K562 (cell line): ENCODE measurements around the gene PIGL. TPM values are rescaled to one million over a fixed set of nuclear protein-coding genes. Genes with fewer than 3 reads are reported as not detected.
"Not testable (repeated sequence)": the region's sequence is repeated elsewhere in the genome, so short reads cannot be mapped to it uniquely, and the experiment has no call there.

ENCODE experiments used
- ATAC-seq: fragments of 200-7000 bp; cut with Tn5 transposase; 3 replicates; pipeline ENCODE4 v1.9.1; 2020; ENCODE audit warnings: moderate library complexity
- BruUV-seq: library from RNA; stranded (reverse); fragments of 400-500 nt; replicated peaks from 2 replicates; lab custom pipeline; 2021; lab: Mats Ljungman, UMichigan
- CTCF ChIA-PET: fragments of 300-600 bp; formaldehyde crosslinking; extraction: SDS; loops from one replicate; lab custom pipeline; 2021; ENCODE audit warnings: low intra/inter-chr PET ratio; lab: Yijun Ruan, JAX
- POLR2A ChIA-PET: fragments of 300-600, 350-650 bp; sonication (Branson Sonifier 250); formaldehyde crosslinking; extraction: SDS; loops from one replicate; lab custom pipeline; 2021; ENCODE audit warnings: antibody characterized with exemption, inconsistent platforms; lab: Yijun Ruan, JAX
- DNase-seq, 4 experiments: peaks; one replicate each; pipeline versions ENCODE4 v3.0.0 to v3.0.0-alpha.2; 2011 to 2018; ENCODE audit warnings: low spot score in 3 of 4, mixed read lengths in 3 of 4; ENCODE audit errors: extremely low read depth in 1 of 4
- FAIRE-seq: peaks from 2 replicates; lab custom pipeline; 2011; peaks lifted over from hg19 to GRCh38; lab: Jason Lieb, UNC
- H2AFZ ChIP-seq: 2 replicates; pipeline ENCODE4 v1.6.0; 2011; ENCODE audit warnings: low read depth, low read length, control low read depth, inconsistent platforms
- H3K27ac ChIP-seq: fragments of 200-600 bp; 3 replicates; pipeline ENCODE4 v1.8.0; 2011; ENCODE audit warnings: low read depth, mild to moderate bottlenecking, control low read depth, inconsistent platforms, low read length, moderate library complexity, mixed read lengths; ENCODE audit errors: extremely low read depth
- H3K27me3 ChIP-seq, 2 experiments: fragments of 300-600 bp in 1 of 2; 2 replicates in 1 of 2; 3 replicates in 1 of 2; pipeline versions ENCODE4 v1.6.0 to v1.8.0; 2011; ENCODE audit warnings: inconsistent platforms in 2 of 2, low read length in 2 of 2, mild to moderate bottlenecking in 1 of 2, mixed read lengths in 1 of 2, moderate library complexity in 1 of 2; ENCODE audit not compliant: control insufficient read depth in 2 of 2, insufficient read depth in 2 of 2
- H3K36me3 ChIP-seq: fragments of 300-600 bp; 3 replicates; pipeline ENCODE4 v1.8.0; 2011; ENCODE audit warnings: mild to moderate bottlenecking, low read length, inconsistent platforms; ENCODE audit not compliant: control insufficient read depth, insufficient read depth
- H3K4me1 ChIP-seq, 2 experiments: fragments of 200-600 bp in 1 of 2; replicated peaks in 1 of 2; 2 replicates in 1 of 2; 3 replicates in 1 of 2; pipeline versions ENCODE4 v1.5.1 to v1.8.0; 2011; ENCODE audit warnings: inconsistent platforms in 2 of 2, low read length in 2 of 2, mild to moderate bottlenecking in 1 of 2, mixed read lengths in 1 of 2, moderate library complexity in 1 of 2; ENCODE audit not compliant: control insufficient read depth in 2 of 2, insufficient read depth in 2 of 2
- H3K4me2 ChIP-seq: 2 replicates; pipeline ENCODE4 v1.6.1; 2011; ENCODE audit warnings: low read length, control low read depth, inconsistent platforms, mixed read lengths; ENCODE audit not compliant: insufficient read depth
- H3K4me3 ChIP-seq: fragments of 200-600 bp; sonication (generic), shearing (Covaris generic); 2 replicates; pipeline ENCODE4 v1.5.1; 2016; ENCODE audit warnings: control low read depth, inconsistent platforms
- H3K79me2 ChIP-seq: fragments of 200-600 bp; 3 replicates; pipeline ENCODE4 v1.8.0; 2011; ENCODE audit warnings: low read length, inconsistent platforms; ENCODE audit not compliant: control insufficient read depth, insufficient read depth
- H3K9ac ChIP-seq, 2 experiments: 2 replicates each; pipeline versions ENCODE4 v1.6.0 to v1.6.1; 2011; ENCODE audit warnings: low read depth in 2 of 2, low read length in 2 of 2, control low read depth in 1 of 2, inconsistent platforms in 1 of 2, mild to moderate bottlenecking in 1 of 2, mixed read lengths in 1 of 2; ENCODE audit not compliant: insufficient read depth in 1 of 2
- H3K9me1 ChIP-seq: one replicate; pipeline ENCODE4 v1.6.0; 2011; ENCODE audit warnings: inconsistent platforms, mild to moderate bottlenecking, low read length, moderate library complexity; ENCODE audit not compliant: control insufficient read depth, insufficient read depth
- H3K9me3 ChIP-seq: replicated peaks from 2 replicates; pipeline ENCODE4 v1.5.1; 2011; ENCODE audit warnings: low read depth, low read length, inconsistent platforms; ENCODE audit not compliant: control insufficient read depth, insufficient read depth
- H4K20me1 ChIP-seq: replicated peaks from 2 replicates; pipeline ENCODE4 v1.6.1; 2011; ENCODE audit warnings: low read length, inconsistent platforms, mixed read lengths; ENCODE audit not compliant: control insufficient read depth, insufficient read depth
- ZBTB33 ChIP-seq: sonication (generic); formaldehyde crosslinking; IDR thresholded peaks from 2 replicates; pipeline ENCODE4 v1.8.1; 2023; ENCODE audit warnings: mild to moderate bottlenecking, missing genetic modification reagents
- WGBS: fragments of 100-300 bp; shearing (Covaris generic); methylation state at CpG from one replicate; pipeline ENCODE4 v1.1.6; 2016; ENCODE audit warnings: low coverage, mixed read lengths; ENCODE audit not compliant: insufficient coverage; ENCODE audit errors: missing lambda C conversion rate; 5-methylcytosine and 5-hydroxymethylcytosine counted together
- in situ Hi-C: fragments of 300-500 bp; cut with MboI; formaldehyde crosslinking; loops from 4 replicates; pipeline ENCODE4 v1.15.0; 2018; ENCODE audit warnings: inconsistent platforms, mixed read lengths
- intact Hi-C: fragments of 100-400 bp; cut with micrococcal nuclease; formaldehyde crosslinking; loops from 2 replicates; pipeline ENCODE4 v1.14.2; 2022
- polyA plus RNA-seq, 8 experiments: library from polyadenylated mRNA; depleted of rRNA in 4 of 8; stranded (reverse) in 5 of 8; unstranded in 3 of 8; fragments of >200 nt; fragmentation: Nextera tagmentation in 2 of 8; fragmentation: Illumina TruSeq in 1 of 8; extraction: Ambion mirVana in 2 of 8; extraction: Trizol in 1 of 8; gene quantifications; 2 replicates each; pipeline versions ENCODE4 v1.2.1 to v1.2.3, GENCODE V29; 2011 to 2014; ENCODE audit warnings: inconsistent platforms in 1 of 8, missing spikeins in 1 of 8
- total RNA-seq, 7 experiments: library from RNA; depleted of rRNA in 6 of 7; stranded (reverse); fragments of >200 nt in 6 of 7; fragmentation: Illumina TruSeq in 2 of 7; extraction: Trizol in 2 of 7; gene quantifications; 2 replicates each; pipeline versions ENCODE4 v1.2.1 to v1.2.3, GENCODE V29; 2011 to 2021; ENCODE audit warnings: low replicate concordance in 1 of 7

Gene PIGL
- total and polyA plus RNA-seq, 9 of the 15 experiments (the other 6 are each of a cell fraction or from before 2014, with no cell fraction given), result 19.9 to 55.3 (median 29.6) TPM

GRCh38 chr17:16201693-16202131, 15.3 kb upstream of the PIGL start:
- H3K27ac ChIP-seq, H3K9ac ChIP-seq, H3K4me2 ChIP-seq, H3K4me3 ChIP-seq, H3K36me3 ChIP-seq, H4K20me1 ChIP-seq, H2AFZ ChIP-seq, H3K4me1 ChIP-seq, BruUV-seq, DNase-seq, POLR2A ChIA-PET, in situ Hi-C loops, H3K9me1 ChIP-seq, FAIRE-seq, ATAC-seq, H3K9me3 ChIP-seq, CTCF ChIA-PET, H3K27me3 ChIP-seq, intact Hi-C loops: not testable (repeated sequence)
- peaks cover 67% of the 10 kb centered on the region for H3K79me2 ChIP-seq
- TF ChIP-seq ZBTB33 (CRISPR knock-in tag), result peak; percentile 34; the same call in 1 of the 2 replicates
- 84% methylated on average over 13 of the region's 13 CpGs for WGBS
